HG03175 (cell line): ENCODE results near the gene TM9SF3.
A peak's percentile ranks its signal among the peaks of the same experiment; 100 is the strongest.

Source experiments
- ATAC-seq: cut with Tn5 transposase; IDR thresholded peaks from one replicate; pipeline ENCODE4 v1.9.1; 2021; ENCODE audit warnings: mild to moderate bottlenecking, moderate library complexity; ENCODE audit not compliant: unreplicated experiment

Gene TM9SF3

DNA sequence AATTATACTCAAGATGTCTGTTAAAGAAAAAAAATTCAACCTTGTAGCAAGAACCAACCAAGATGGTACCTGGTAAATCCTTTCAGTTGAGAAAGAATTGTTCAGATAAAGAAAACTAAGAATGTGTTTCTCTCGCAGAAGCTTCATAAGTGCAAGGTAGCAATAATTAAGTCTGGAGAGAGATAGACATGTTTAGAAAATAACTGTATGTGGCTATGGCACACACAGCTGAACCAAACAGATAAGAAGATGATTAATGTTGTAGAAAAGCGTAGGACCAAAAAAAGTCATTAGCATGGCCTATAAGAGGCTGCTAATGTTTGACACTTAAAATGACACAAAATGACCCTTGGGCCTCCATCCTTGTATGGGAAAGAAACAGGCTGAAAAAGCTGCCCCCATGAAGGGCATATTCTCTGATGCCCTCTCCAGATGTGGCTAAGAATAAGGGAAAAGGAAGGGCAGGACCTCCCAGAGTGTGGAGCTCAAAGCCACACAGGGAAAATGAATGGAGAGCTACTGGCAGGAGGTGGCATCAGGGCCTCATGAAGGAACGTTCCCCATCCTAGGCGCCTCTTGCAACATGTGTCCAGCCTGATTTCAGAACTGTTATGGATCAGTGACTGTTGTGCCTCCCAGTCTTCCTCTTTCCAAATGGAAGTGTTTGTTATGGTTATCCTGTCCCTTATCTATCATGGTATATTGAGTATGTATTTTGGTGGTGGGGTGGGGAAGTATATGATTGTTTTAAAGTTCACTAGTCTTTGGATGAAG is 103.8 kb downstream of the TM9SF3 start:
- no peak for ATAC-seq

DNA sequence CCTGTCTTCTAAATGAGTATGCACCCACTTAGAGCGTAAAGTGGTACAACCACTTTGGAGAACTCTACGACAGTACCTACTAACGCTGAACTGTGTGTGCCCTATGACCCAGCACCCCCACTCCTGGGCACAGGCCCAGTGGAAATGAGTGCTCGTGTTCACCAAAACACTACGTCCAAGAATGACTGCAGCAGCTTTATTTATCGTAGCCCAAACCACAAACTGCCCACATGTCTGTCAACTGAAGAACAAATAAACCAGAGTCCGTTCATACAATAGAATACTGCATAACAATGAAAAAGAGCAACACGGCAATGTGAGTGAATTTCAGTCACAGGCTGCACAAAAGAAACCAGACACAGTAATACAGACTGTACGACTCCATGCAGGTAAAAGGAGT is 108.5 kb downstream of the TM9SF3 start:
- ATAC-seq, result no peak

DNA sequence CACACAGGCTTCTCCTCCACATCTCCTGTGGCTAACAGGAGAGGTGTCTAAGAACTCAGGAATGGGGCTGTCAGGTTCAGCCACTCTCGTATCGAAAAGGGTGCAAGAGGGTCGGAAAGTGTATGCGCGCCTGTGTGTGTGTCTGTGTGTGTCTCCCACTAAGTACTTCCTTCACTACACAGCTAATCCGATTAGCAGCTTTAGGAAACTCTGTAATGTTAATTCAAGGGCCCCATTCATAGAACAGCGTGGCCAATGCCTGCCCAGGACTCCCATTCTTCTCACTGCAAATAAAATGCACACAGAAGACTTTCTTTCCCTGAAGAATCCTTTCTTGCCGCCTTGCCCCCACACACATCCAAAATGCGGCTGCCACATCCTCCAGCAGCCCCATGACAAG is 112.9 kb downstream of the TM9SF3 start:
- no peak for ATAC-seq

DNA sequence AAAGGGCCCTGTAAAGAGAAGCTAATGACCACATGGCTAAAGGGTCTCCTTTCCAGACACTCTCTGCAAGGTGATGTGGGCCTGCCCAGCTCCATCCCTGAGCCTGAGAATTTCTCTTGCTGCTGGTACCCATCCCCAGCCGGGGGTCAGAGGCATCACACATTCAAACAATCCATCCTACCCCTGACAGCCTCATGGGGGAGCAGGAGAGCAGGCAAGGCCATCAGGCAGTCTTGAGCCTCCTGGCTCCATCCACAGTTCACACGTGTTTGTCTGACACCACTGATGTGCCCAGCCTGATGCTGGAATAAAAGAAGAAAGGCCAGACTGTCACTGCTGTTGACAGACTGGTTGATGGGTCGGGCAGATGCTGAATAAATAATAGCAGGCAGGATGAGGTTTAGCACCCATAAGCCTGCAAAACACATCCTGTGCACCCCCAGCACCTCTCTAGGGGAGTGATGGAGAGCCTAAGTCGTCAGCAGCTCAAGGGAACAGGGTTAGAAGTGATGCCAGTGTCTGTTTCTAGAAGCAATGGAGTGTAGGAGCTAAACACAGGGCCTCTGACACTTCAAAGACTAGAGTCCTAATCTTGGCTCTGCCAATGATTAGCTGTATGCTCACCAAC is 116.6 kb downstream of the TM9SF3 start:
- ATAC-seq, result peak; percentile 47

DNA sequence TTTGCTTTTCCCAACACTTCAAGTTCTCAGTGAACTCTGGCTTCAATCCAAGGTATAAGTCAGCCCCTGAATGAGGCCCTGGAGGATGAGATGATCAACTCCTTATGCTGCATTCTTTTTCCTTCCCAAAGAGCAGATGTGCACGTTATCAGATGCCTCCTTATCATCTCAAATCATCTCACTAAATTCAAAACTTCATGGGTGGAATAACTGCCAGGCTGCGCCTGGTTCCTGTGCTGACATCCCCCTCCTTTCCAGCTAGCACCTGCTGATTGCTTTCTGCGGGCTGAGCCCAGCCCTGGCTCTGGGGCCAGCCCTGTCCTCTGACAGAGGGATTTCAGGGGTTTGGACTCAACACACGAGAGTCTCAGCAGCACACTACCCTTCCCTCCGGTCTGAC is 118.0 kb downstream of the TM9SF3 start:
- no peak for ATAC-seq
